HG03025 (cell line): ENCODE measurements around the gene BMPR1B.

ENCODE experiments used
- ATAC-seq: cut with Tn5 transposase; IDR thresholded peaks from one replicate; pipeline ENCODE4 v1.9.1; 2021; ENCODE audit warnings: mild to moderate bottlenecking, moderate library complexity; ENCODE audit not compliant: unreplicated experiment, low FRiP score

The BMPR1B gene

GRCh38 chr4:94762326-94762725 is 4.6 kb downstream of the BMPR1B start:
- no peak for ATAC-seq

- no peak for ATAC-seq
These were observed 5.2 kb downstream of the BMPR1B start for GRCh38 chr4:94763005-94763404.

- no peak for ATAC-seq
These were observed 5.7 kb downstream of the BMPR1B start for GRCh38 chr4:94763500-94763899.

GRCh38 chr4:94764069-94764468 is 6.3 kb downstream of the BMPR1B start:
- ATAC-seq = no peak

GRCh38 chr4:94765174-94765573 is 7.4 kb downstream of the BMPR1B start:
- no peak for ATAC-seq

- ATAC-seq = no peak
These were observed 7.9 kb downstream of the BMPR1B start for GRCh38 chr4:94765648-94766047.

GRCh38 chr4:94766856-94767255 is 9.1 kb downstream of the BMPR1B start:
- ATAC-seq = no peak

- no peak for ATAC-seq
These were observed 9.7 kb downstream of the BMPR1B start for GRCh38 chr4:94767446-94767845.

- ATAC-seq = no peak
These were observed 25.0 kb downstream of the BMPR1B start for GRCh38 chr4:94782707-94783106.

- ATAC-seq = no peak
These were observed 33.9 kb downstream of the BMPR1B start for GRCh38 chr4:94791701-94792100.

- ATAC-seq = no peak
These were observed 41.1 kb downstream of the BMPR1B start for GRCh38 chr4:94798808-94799207.

GRCh38 chr4:94801016-94801415 is 43.3 kb downstream of the BMPR1B start:
- no peak for ATAC-seq

GRCh38 chr4:94802091-94802490 is 44.3 kb downstream of the BMPR1B start:
- ATAC-seq = no peak

- no peak for ATAC-seq
These were observed 45.4 kb downstream of the BMPR1B start for GRCh38 chr4:94803181-94803580.

GRCh38 chr4:94804650-94805049 is 46.9 kb downstream of the BMPR1B start:
- ATAC-seq = no peak

- ATAC-seq = no peak
These were observed 48.6 kb downstream of the BMPR1B start for GRCh38 chr4:94806376-94806775.

GRCh38 chr4:94811643-94812042 is 53.9 kb downstream of the BMPR1B start:
- ATAC-seq = no peak

GRCh38 chr4:94813221-94813620 is 55.5 kb downstream of the BMPR1B start:
- no peak for ATAC-seq

- ATAC-seq = no peak
These were observed 56.5 kb downstream of the BMPR1B start for GRCh38 chr4:94814237-94814636.

- no peak for ATAC-seq
These were observed 61.8 kb downstream of the BMPR1B start for GRCh38 chr4:94819371-94820168.

GRCh38 chr4:94826206-94826605 is 68.5 kb downstream of the BMPR1B start:
- no peak for ATAC-seq

GRCh38 chr4:94827481-94828110 is 69.8 kb downstream of the BMPR1B start:
- no peak for ATAC-seq
